ENCODE data around the gene ETS2.

Gene ETS2

GRCh38 chr21:38802050-38803026 is 3.4 kb upstream of the ETS2 start:
- no peak for DNase-seq

- no peak for DNase-seq
Observed at GRCh38 chr21:38803075-38803660, 2.6 kb upstream of the ETS2 start.

- no peak for DNase-seq
Observed at GRCh38 chr21:38804030-38804788, 1.5 kb upstream of the ETS2 start.

GRCh38 chr21:38804789-38805327 is 871 bp upstream of the ETS2 start:
- peak; percentile 82 for DNase-seq

- peak; percentile 61 for DNase-seq
Observed at GRCh38 chr21:38806153-38806941, 618 bp downstream of the ETS2 start.

GRCh38 chr21:38806942-38807284 is 1.2 kb downstream of the ETS2 start:
- DNase-seq: peak; percentile 61

- DNase-seq: peak; percentile 39
Observed at GRCh38 chr21:38807441-38807871, 1.7 kb downstream of the ETS2 start.

- DNase-seq: no peak
Observed at GRCh38 chr21:38807986-38808385, 2.3 kb downstream of the ETS2 start.

- no peak for DNase-seq
Observed at GRCh38 chr21:38809198-38809878, 3.6 kb downstream of the ETS2 start.

GRCh38 chr21:38810034-38810825 is 4.5 kb downstream of the ETS2 start:
- no peak for DNase-seq

- DNase-seq: no peak
Observed at GRCh38 chr21:38810826-38811164, 5.1 kb downstream of the ETS2 start.

GRCh38 chr21:38811257-38811656 is 5.5 kb downstream of the ETS2 start:
- no peak for DNase-seq

GRCh38 chr21:38813143-38813542 is 7.4 kb downstream of the ETS2 start:
- DNase-seq: no peak

- no peak for DNase-seq
Observed at GRCh38 chr21:38813547-38813946, 7.8 kb downstream of the ETS2 start.

GRCh38 chr21:38814126-38815059 is 8.7 kb downstream of the ETS2 start:
- no peak for DNase-seq

GRCh38 chr21:38815060-38815405 is 9.3 kb downstream of the ETS2 start:
- DNase-seq: no peak

- no peak for DNase-seq
Observed at GRCh38 chr21:38816400-38816977, 10.8 kb downstream of the ETS2 start.

GRCh38 chr21:38817371-38818324 is 11.9 kb downstream of the ETS2 start:
- no peak for DNase-seq

Data from NCI-H1092 treated with DMSO at 0.1 percent for 48 hours (cell line).